PFSK-1 (cell line): Measurements from ENCODE around the gene KCNH8.

Source experiments
- POLR2AphosphoS5 ChIP-seq: IDR thresholded peaks from 2 replicates; pipeline ENCODE4 v1.6.1; 2012; ENCODE audit warnings: low read depth, mild to moderate bottlenecking, control low read depth, low read length, moderate library complexity
- SIN3A ChIP-seq: IDR thresholded peaks from 2 replicates; pipeline ENCODE4 v1.6.1; 2012; ENCODE audit warnings: mild to moderate bottlenecking, low read length, moderate library complexity, borderline replicate concordance; ENCODE audit not compliant: insufficient read depth
- TAF1 ChIP-seq: IDR thresholded peaks from 2 replicates; pipeline ENCODE4 v1.6.1; 2012; ENCODE audit warnings: low read length, control low read depth, borderline replicate concordance; ENCODE audit not compliant: insufficient read depth

DNA sequence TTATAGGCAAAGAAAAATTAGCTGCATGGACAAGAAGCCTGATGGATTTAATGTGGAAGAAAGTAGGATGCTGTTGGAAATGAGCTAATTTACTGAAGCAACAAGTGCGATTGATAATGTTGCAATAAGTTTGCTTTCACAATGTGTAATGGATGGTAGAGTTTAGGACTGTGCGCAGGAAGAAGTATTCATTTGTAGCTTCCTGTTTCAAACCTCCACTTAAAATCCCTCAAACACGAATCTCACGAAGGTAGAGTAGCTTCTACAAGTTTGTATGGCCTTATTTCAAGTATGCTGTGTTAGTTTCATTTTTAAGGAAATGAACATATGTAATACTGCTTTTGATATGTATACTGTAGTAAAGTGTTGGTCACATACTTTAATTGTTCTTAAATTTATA lies 42.3 kb downstream of the KCNH8 start:
- TF ChIP-seq POLR2AphosphoS5 = no peak
- TF ChIP-seq SIN3A = no peak
- no peak for TF ChIP-seq TAF1
